Gastroesophageal sphincter (tissue), 3 donors: Measurements from ENCODE around the gene NANOS2.

Source experiments
- EP300 ChIP-seq: sonication (generic); formaldehyde crosslinking; IDR thresholded peaks from one replicate; pipeline ENCODE4 v1.6.1; 2017; ENCODE audit warnings: antibody characterized with exemption, mild to moderate bottlenecking
- POLR2A ChIP-seq, 2 donors: fragments of 450-650 bp; IDR thresholded peaks; one replicate each; pipeline ENCODE4 v1.6.1; 2017; ENCODE audit warnings: antibody characterized with exemption in 2 of 2, mild to moderate bottlenecking in 2 of 2, moderate library complexity in 1 of 2
- POLR2AphosphoS5 ChIP-seq: sonication (generic); formaldehyde crosslinking; IDR thresholded peaks from one replicate; pipeline ENCODE4 v1.6.1; 2017; ENCODE audit warnings: antibody characterized with exemption
- TF ChIP-seq, protein P1 (sequence below), 4 experiments: fragments of 200-600 bp in 2 of 4; fragments of 450-650 bp in 2 of 4; sonication (generic) in 1 of 4; IDR thresholded peaks; one replicate each; pipeline ENCODE4 v1.5.1; 2017 to 2019; ENCODE audit warnings: antibody characterized with exemption in 4 of 4, mild to moderate bottlenecking in 2 of 4, moderate library complexity in 2 of 4

DNA sequence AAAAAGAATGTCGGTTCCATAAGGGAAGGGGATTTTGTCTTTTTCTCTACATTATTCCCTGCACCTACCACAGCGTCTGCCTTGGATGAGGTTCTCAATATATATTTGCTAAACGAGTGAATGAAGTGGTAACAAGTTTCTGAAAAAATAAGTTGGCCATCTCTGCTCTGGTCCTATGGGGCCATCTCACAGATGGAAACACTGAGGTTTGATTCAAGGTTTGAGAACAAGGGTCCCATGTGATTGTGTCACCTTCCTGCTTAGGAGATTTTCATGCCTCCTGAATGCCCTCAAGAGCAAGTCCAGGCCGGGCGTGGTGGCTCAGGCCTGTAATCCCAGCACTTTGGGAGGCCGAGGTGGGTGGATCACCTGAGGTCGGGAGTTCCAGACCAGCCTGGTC lies 15.3 kb downstream of the NANOS2 start:
- TF ChIP-seq EP300, result no peak
- TF ChIP-seq, protein P1, sequence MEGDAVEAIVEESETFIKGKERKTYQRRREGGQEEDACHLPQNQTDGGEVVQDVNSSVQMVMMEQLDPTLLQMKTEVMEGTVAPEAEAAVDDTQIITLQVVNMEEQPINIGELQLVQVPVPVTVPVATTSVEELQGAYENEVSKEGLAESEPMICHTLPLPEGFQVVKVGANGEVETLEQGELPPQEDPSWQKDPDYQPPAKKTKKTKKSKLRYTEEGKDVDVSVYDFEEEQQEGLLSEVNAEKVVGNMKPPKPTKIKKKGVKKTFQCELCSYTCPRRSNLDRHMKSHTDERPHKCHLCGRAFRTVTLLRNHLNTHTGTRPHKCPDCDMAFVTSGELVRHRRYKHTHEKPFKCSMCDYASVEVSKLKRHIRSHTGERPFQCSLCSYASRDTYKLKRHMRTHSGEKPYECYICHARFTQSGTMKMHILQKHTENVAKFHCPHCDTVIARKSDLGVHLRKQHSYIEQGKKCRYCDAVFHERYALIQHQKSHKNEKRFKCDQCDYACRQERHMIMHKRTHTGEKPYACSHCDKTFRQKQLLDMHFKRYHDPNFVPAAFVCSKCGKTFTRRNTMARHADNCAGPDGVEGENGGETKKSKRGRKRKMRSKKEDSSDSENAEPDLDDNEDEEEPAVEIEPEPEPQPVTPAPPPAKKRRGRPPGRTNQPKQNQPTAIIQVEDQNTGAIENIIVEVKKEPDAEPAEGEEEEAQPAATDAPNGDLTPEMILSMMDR (IDR thresholded peaks at IDR 0.05), result no peak
- TF ChIP-seq POLR2A (IDR thresholded peaks at IDR 0.05), result no peak
- TF ChIP-seq POLR2AphosphoS5, result no peak
